Measurements from ENCODE around the gene R3HDM2.
"Not testable (repeated sequence)": the region's sequence is repeated elsewhere in the genome, so short reads cannot be mapped to it uniquely, and the experiment has no call there.

The R3HDM2 gene

GRCh38 chr12:57323416-57323815 is 107.4 kb downstream of the R3HDM2 start:
- no peak for DNase-seq

DNA sequence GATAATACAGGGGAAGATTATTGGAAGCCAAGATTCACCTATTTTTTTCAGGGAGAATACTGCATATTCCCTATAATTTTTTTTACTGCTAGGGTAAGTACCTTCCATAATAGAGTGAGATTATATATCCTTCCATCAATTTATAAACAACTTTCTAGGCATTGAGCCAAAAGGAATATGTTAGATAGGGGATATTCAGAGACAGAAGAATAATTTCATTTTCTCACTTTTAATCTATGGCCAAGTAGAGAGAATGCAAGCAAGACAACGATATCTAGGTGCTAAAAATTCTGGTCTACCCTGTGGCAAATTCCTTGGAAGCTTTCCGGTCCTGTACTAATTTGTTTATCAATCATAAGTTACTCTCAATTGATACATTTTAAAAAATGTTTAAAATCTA is 110.2 kb downstream of the R3HDM2 start:
- DNase-seq = no peak

- DNase-seq = no peak
These were observed 111.0 kb downstream of the R3HDM2 start for GRCh38 chr12:57319678-57320469.

GRCh38 chr12:57315681-57316080 is 115.2 kb downstream of the R3HDM2 start:
- no peak for DNase-seq

- not testable (repeated sequence) for DNase-seq
These were observed 118.6 kb downstream of the R3HDM2 start for GRCh38 chr12:57312287-57312686.

DNA sequence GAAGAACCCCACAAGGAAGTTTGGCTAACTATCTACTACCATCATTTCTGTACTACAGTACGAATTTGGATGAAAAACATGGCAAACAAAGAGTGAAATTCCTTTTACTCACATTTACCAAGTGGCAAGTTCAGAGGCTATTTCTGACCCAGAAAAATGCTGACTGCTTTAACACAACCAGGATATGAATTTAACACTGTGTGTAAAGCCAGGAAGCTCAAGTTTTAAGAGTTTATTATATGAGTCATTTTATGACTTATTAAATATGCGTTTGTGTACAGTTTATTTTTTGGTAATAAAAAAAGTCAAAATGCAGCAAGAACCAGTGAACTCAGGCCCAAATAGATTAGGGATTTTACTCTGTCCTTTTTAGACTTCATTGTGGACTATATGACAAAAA is 121.4 kb downstream of the R3HDM2 start:
- DNase-seq = peak; percentile 44

DNA sequence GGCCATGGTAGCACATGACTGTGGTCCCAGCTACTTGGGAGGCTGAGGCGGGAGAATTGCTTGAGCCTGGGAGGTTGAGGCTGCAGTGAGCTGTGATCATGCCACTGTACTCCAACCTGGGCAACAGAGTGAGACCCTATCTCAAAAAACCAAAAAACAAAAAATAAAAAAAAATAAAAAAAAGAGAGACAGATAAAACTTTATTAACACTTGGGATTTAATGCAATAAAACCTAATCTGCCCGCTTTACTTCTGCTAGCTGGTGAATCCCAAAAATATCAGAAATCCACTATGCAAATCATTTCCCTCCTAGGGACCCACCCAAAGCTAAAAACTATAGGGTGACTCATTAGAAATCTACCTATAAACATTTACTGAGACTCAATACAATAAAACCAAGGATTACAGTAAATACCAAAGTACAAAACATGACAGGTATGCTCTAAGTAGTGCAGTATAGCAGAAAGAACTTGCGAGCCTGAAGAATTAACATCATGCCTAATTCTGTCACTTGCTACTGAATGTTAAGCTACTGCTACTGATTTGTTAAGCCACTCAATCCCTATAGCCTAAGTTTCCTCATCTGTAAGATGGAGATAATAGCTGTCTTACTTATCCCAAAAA is 129.8 kb downstream of the R3HDM2 start:
- DNase-seq = no peak

- peak; percentile 17 for DNase-seq
These were observed 131.3 kb downstream of the R3HDM2 start for GRCh38 chr12:57299514-57300016.

DNA sequence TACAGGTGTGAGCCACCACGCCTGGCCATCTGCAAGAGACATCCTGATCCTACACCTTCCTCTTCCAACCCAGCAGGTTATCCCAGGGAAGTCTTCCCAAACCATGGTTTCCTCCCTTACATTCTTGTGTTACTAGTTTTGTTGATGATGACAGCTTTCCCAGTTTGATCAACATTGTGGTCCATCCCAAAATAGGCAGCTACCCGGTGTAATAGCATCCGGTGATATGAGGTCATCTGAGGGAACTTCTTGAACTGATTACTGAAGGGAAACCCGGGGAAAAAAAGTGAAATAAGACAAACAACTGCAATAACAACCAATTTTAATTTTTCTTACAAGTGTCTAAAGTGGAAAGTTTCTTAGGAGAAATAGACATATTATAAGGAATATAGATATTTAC is 134.6 kb downstream of the R3HDM2 start:
- no peak for DNase-seq

DNA sequence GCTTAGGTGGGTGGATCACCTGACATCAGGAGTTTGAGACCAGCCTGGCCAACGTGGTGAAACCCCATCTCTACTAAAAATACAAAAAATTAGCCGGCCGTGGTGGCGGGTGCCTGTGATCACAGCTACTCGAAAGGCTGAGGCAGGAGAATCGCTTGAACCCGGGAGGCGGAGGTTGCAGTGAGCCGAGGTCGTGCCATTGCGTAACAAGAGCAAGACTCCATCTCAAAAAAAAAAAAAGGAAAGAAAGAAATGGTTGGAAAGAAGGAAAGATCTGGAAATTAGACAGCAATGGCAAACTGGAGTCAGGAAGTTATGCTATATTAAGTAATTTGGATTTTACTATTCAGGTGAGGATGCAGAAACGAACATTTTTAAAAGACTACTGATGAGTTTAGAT is 148.8 kb downstream of the R3HDM2 start:
- DNase-seq = not testable (repeated sequence)

GRCh38 chr12:57280211-57281062 is 150.4 kb downstream of the R3HDM2 start:
- DNase-seq = peak; percentile 96

DNA sequence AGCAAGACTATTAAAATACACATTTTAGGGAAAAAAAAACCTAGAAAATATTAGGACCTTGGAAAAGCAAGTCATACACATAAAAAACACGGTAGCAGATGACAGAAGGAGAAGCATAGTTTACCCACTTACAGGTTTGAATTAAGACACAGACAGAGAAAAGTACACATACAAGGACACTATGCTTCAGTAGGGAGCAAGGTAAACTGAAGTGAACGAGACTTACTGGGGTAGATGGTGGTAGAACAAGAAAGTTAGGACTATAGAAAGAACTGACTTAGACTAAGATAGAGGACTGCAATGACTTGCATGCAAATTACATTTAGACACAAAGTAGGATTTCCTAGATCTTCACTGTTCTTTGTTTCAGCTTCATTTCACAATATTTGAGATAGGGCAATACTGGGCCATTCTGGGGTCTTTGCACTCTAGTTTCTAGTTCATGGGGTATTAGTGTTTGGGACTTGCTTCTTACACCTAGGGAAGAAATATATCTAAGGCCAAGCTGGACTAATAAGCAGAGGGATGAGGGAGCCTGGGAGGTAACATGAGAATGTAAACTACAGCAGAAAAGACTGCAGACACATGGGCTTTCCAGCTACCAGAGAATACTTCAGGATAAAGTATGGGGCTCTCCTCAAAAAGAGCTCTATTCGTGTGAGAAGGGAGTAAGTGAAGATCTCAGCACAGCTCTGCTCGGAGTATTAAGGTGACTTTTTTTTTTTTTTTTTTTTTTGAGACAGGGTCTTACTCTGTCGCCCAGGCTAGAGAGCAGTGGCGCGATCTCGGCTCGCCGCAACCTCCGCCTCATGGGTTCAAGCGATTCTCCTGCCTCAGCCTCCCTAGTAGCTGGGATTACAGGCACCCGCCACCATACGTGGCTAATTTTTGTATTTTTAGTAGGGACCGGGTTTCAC is 152.1 kb downstream of the R3HDM2 start:
- no peak for DNase-seq

- peak; percentile 21 for DNase-seq
These were observed 153.8 kb downstream of the R3HDM2 start for GRCh38 chr12:57276935-57277563.

DNA sequence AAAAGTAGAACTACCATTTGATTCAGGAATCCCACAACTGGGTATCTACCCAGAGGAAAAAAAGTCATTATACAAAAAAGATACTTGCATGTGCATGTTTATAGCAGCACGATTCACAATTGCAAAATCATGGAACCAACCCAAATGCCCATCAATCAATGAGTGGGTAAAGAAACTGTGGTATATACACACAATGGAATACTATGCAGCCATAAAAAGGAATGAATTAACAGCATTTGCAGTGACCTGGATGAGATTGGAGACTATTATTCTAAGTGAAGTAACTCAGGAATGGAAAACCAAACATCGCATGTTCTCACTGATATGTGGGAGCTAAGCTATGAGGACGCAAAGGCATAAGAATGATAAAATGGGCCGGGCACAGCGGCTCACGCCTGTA is 154.6 kb downstream of the R3HDM2 start:
- not testable (repeated sequence) for DNase-seq

GRCh38 chr12:57273516-57273915 is 157.3 kb downstream of the R3HDM2 start:
- no peak for DNase-seq

GRCh38 chr12:57272337-57273151 is 158.3 kb downstream of the R3HDM2 start:
- peak; percentile 37 for DNase-seq

- DNase-seq = no peak
These were observed 159.8 kb downstream of the R3HDM2 start for GRCh38 chr12:57270966-57271470.

DNA sequence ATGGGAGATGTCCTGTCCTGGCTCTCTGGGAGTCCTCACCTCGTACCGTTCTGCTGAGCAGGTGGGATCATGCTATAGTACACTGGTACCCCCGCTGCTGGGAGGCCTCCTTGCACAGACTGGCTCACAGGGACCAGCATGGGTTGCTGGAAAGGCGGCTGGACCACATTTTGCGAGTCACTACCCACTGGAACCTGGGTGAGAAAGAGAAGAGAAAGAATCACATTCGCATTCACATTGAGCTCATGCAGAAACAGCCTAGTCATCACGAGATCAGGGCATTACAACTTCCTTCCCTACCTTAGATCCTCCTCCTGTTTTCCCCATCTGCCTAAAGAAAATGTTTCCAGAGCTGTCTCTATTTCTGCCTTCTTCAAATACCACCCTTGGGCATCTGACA is 162.6 kb downstream of the R3HDM2 start:
- DNase-seq = peak; percentile 34

- DNase-seq = no peak
These were observed 164.2 kb downstream of the R3HDM2 start for GRCh38 chr12:57266681-57267080.

- no peak for DNase-seq
These were observed 167.7 kb downstream of the R3HDM2 start for GRCh38 chr12:57263096-57263495.
